GM12878 (cell line): ENCODE data around the gene ADCY10. TPM values are rescaled to one million over a fixed set of nuclear protein-coding genes. Genes with fewer than 3 reads are reported as not detected.

Experiments
- ATAC-seq: fragments of 200-7000 bp; cut with Tn5 transposase; 3 replicates; pipeline ENCODE4 v1.9.1; 2020; ENCODE audit warnings: mild to moderate bottlenecking, moderate library complexity
- BruUV-seq: library from RNA; stranded (reverse); fragments of 400-500 nt; replicated peaks from 2 replicates; lab custom pipeline; 2021; lab: Mats Ljungman, UMichigan
- CTCF ChIA-PET: fragments of 300-600 bp; sonication (Branson Sonifier 250); formaldehyde crosslinking; extraction: SDS; loops from one replicate; lab custom pipeline; 2021; ENCODE audit warnings: inconsistent platforms; lab: Yijun Ruan, JAX
- POLR2A ChIA-PET: fragments of 350-600 bp; formaldehyde crosslinking; extraction: SDS; loops from one replicate; lab custom pipeline; 2021; ENCODE audit warnings: inconsistent platforms; lab: Charles Lee
- RAD21 ChIA-PET: fragments of 300-600 bp; sonication (Branson Sonifier 250); formaldehyde crosslinking; loops from one replicate; lab custom pipeline; 2023; ENCODE audit warnings: antibody characterized with exemption; ENCODE audit not compliant: unreplicated experiment; lab: Charles Lee
- SMC1A ChIA-PET: fragments of 300-600 bp; sonication (Branson Sonifier 250); formaldehyde crosslinking; loops from one replicate; lab custom pipeline; 2023; ENCODE audit not compliant: unreplicated experiment, uncharacterized antibody; lab: Charles Lee
- DNase-seq: peaks from one replicate; pipeline ENCODE4 v3.0.0-alpha.2; 2011; ENCODE audit warnings: low read depth, low spot score
- FAIRE-seq: peaks from 3 replicates; lab custom pipeline; 2011; peaks lifted over from hg19 to GRCh38; lab: Jason Lieb, UNC
- H2AFZ ChIP-seq: 2 replicates; pipeline ENCODE4 v1.6.0; 2011; ENCODE audit warnings: low read depth, low read length, control low read depth; ENCODE audit not compliant: control insufficient read depth
- H3K27ac ChIP-seq: 2 replicates; pipeline ENCODE4 v1.5.1; 2011; ENCODE audit warnings: control low read depth; ENCODE audit not compliant: control insufficient read depth, insufficient read depth
- H3K27me3 ChIP-seq, 2 experiments: replicated peaks in 1 of 2; 2 replicates each; pipeline versions ENCODE4 v1.6.0 to v1.6.1; 2011; ENCODE audit warnings: low read length in 1 of 2; ENCODE audit not compliant: control insufficient read depth in 2 of 2, insufficient read depth in 2 of 2
- H3K36me3 ChIP-seq, 2 experiments: 2 replicates each; pipeline ENCODE4 v1.5.1; 2011; ENCODE audit warnings: low read length in 1 of 2; ENCODE audit not compliant: control insufficient read depth in 2 of 2, insufficient read depth in 2 of 2
- H3K4me1 ChIP-seq: 2 replicates; pipeline ENCODE4 v1.6.1; 2011; ENCODE audit warnings: mild to moderate bottlenecking, low read length, moderate library complexity, mixed read lengths; ENCODE audit not compliant: control insufficient read depth, insufficient read depth
- H3K4me2 ChIP-seq: 2 replicates; pipeline ENCODE4 v1.6.0; 2011; ENCODE audit warnings: control low read depth; ENCODE audit not compliant: control insufficient read depth, insufficient read depth
- H3K4me3 ChIP-seq: fragments of 200-600 bp; sonication (generic); 2 replicates; pipeline ENCODE4 v1.5.1; 2016
- H3K79me2 ChIP-seq: 2 replicates; pipeline ENCODE4 v1.6.0; 2011; ENCODE audit warnings: low read length; ENCODE audit not compliant: control insufficient read depth, insufficient read depth
- H3K9ac ChIP-seq: 2 replicates; pipeline ENCODE4 v1.8.0; 2011; ENCODE audit warnings: low read length, control low read depth, mixed read lengths; ENCODE audit not compliant: control insufficient read depth, insufficient read depth
- H3K9me3 ChIP-seq: replicated peaks from 3 replicates; pipeline ENCODE4 v1.5.1; 2011; ENCODE audit warnings: mild to moderate bottlenecking, low read length; ENCODE audit not compliant: control insufficient read depth, insufficient read depth
- H4K20me1 ChIP-seq: 2 replicates; pipeline ENCODE4 v1.6.0; 2011; ENCODE audit not compliant: control insufficient read depth, insufficient read depth
- E2F4 ChIP-seq: IDR thresholded peaks from 2 replicates; pipeline ENCODE4 v1.6.1; 2012; ENCODE audit warnings: low read depth, low read length, improper control_type of control experiment
- EGR1 ChIP-seq, 2 experiments: IDR thresholded peaks; 1 replicate in 1 of 2; 2 replicates in 1 of 2; pipeline ENCODE4 v1.6.1; 2011 to 2012; ENCODE audit warnings: low read depth in 2 of 2, low read length in 2 of 2, borderline replicate concordance in 1 of 2, mild to moderate bottlenecking in 1 of 2, moderate library complexity in 1 of 2
- KAT2A ChIP-seq: conservative IDR thresholded peaks from 2 replicates; pipeline ENCODE4 v1.6.1; 2011; ENCODE audit warnings: low read depth, low read length; ENCODE audit not compliant: control insufficient read depth
- KLF5 ChIP-seq: fragments of 450-650 bp; IDR thresholded peaks from 2 replicates; pipeline ENCODE4 v1.6.1; 2014; ENCODE audit warnings: mild to moderate bottlenecking; ENCODE audit not compliant: partially characterized antibody
- NFXL1 ChIP-seq: fragments of 450-650 bp; IDR thresholded peaks from 2 replicates; pipeline ENCODE4 v1.6.1; 2017; ENCODE audit warnings: antibody characterized with exemption, mild to moderate bottlenecking, borderline replicate concordance
- PAX8 ChIP-seq: fragments of 450-650 bp; IDR thresholded peaks from 2 replicates; pipeline ENCODE4 v1.6.1; 2017; ENCODE audit warnings: mild to moderate bottlenecking, moderate library complexity
- SIX5 ChIP-seq: IDR thresholded peaks from 2 replicates; pipeline ENCODE4 v1.6.1; 2011; ENCODE audit warnings: mild to moderate bottlenecking, low read depth, low read length, moderate library complexity; ENCODE audit not compliant: severe bottlenecking
- SMAD1 ChIP-seq: fragments of 450-650 bp; IDR thresholded peaks from 2 replicates; pipeline ENCODE4 v1.6.1; 2018; ENCODE audit warnings: mild to moderate bottlenecking, low read depth; ENCODE audit not compliant: partially characterized antibody
- WGBS: methylation state at CpG from one replicate; pipeline ENCODE4 v1.1.6; 2016; ENCODE audit warnings: low lambda C conversion rate; ENCODE audit not compliant: insufficient replicate concordance, insufficient coverage; ENCODE audit errors: missing lambda C conversion rate; 5-methylcytosine and 5-hydroxymethylcytosine counted together
- in situ Hi-C: fragments of 300-500 bp; cut with MboI; formaldehyde crosslinking; loops from 9 replicates; pipeline ENCODE4 v1.14.3; 2018; ENCODE audit warnings: mixed read lengths
- intact Hi-C: fragments of 100-400 bp; cut with micrococcal nuclease; formaldehyde crosslinking; loops from one replicate; pipeline ENCODE4 v1.14.2; 2022; ENCODE audit not compliant: unreplicated experiment
- polyA plus RNA-seq, 11 experiments: library from polyadenylated mRNA; depleted of rRNA in 4 of 11; unstranded in 6 of 11; stranded (reverse) in 5 of 11; fragments of >200 nt; fragmentation: Nextera tagmentation in 4 of 11; fragmentation: Illumina TruSeq in 1 of 11; extraction: Ambion mirVana in 4 of 11; extraction: Trizol in 1 of 11; gene quantifications; 1 replicate in 1 of 11; 2 replicates in 10 of 11; pipeline versions ENCODE4 v1.2.1 to v1.2.3, GENCODE V29; 2011 to 2016; ENCODE audit warnings: inconsistent platforms in 2 of 11, missing spikeins in 2 of 11, low read depth in 1 of 11
- total RNA-seq, 4 experiments: library from RNA; depleted of rRNA in 3 of 4; stranded (reverse); fragments of >200 nt in 3 of 4; fragmentation: Illumina TruSeq in 1 of 4; extraction: Trizol in 1 of 4; gene quantifications; 2 replicates each; pipeline versions ENCODE4 v1.2.1 to v1.2.3, GENCODE V29; 2013 to 2021

ADCY10 gene
- total and polyA plus RNA-seq, 10 of the 15 experiments (the other 5 are each of a cell fraction or from before 2014, with no cell fraction given): 0.13 to 0.22 TPM; not detected in 8

DNA sequence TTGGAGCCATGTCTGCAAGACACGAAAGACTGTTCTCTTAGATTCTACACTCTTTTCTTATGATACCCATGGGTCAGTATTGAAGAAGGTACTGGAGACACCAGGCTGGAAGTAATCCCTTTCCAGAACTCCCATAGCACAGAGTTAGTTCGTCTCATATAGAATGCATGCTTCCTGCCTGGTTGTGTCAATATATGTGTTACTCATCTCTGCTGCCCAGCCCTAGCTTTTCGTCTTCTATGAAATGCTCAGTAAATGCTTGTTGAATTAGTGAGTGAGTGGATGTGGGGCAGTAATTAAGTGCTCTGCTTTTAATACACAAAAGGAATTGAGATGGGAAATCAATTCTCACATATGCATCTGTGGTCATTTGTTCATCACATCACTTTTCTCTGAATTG, 32.1 kb downstream of the ADCY10 start:
- POLR2A ChIA-PET: no interaction called here
- SMC1A ChIA-PET: interaction anchor here (1.7 kb wide), 1 partner anchor 12 kb away, joined by 4 read pairs; no protein-coding TSS in a partner anchor
- H3K36me3 ChIP-seq: no peaks in the 10 kb centered on the region
- CTCF ChIA-PET: interaction anchor here (2.4 kb wide), 1 partner anchor 201 kb away, joined by 10 read pairs; no protein-coding TSS in a partner anchor
- H4K20me1 ChIP-seq: no peaks in the 10 kb centered on the region
- no peak for ATAC-seq
- H3K9ac ChIP-seq: no peak overlapping the region
- TF ChIP-seq EGR1 (IDR thresholded peaks at IDR 0.05; ENCODE audit: borderline replicate concordance in 1 of 2, low read depth in 2 of 2, low read length in 2 of 2): no peak
- TF ChIP-seq NFXL1: no peak
- TF ChIP-seq SIX5: no peak
- no peak for TF ChIP-seq KAT2A
- TF ChIP-seq KLF5: no peak
- TF ChIP-seq PAX8: no peak
- no peak for TF ChIP-seq E2F4
- TF ChIP-seq SMAD1: no peak
- no peak overlapping the region for H3K4me3 ChIP-seq
- WGBS: 60% methylated on average over 3 of the region's 3 CpGs
- intact Hi-C loops: no loop called here
- in situ Hi-C loops: no loop called here
- no peaks in the 10 kb centered on the region for H3K79me2 ChIP-seq
- H2AFZ ChIP-seq: no peak overlapping the region
- no peaks in the 10 kb centered on the region for H3K4me1 ChIP-seq
- no peak for FAIRE-seq
- RAD21 ChIA-PET: interaction anchor here (0.6 to 1.6 kb wide), 2 partner anchors 114 to 201 kb away, joined by 5 read pairs; no protein-coding TSS in a partner anchor
- H3K9me3 ChIP-seq: no peaks in the 10 kb centered on the region
- BruUV-seq: no TSS peak
- DNase-seq: no peak
- no peak overlapping the region for H3K4me2 ChIP-seq
- H3K27me3 ChIP-seq: no peaks in the 10 kb centered on the region
- no peak overlapping the region for H3K27ac ChIP-seq
